Measurements from ENCODE around the gene ACOT11.

The ACOT11 gene

GRCh38 chr1:54583871-54584270 lies 35.8 kb downstream of the ACOT11 start:
- in situ Hi-C loops (cut with MboI; ENCODE audit: low sequenced_read_pairs) = no loop called here

DNA sequence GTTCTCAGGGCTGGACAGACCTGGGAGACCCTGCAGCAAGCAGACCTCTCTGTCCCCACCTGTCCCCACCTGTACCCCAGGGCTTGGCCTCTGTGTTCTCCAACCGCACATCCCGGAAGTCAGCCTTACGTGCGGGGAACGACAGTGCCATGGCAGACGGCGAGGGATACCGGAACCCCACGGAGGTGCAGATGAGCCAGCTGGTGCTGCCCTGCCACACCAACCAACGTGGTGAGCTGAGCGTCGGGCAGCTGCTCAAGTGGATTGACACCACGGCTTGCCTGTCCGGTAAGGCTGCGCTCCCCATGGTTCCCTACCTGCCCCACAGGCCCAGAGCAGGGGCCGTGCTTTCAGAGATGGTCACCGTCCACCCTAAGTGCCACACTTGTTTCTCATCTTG lies 36.5 kb downstream of the ACOT11 start:
- in situ Hi-C loops (cut with MboI; ENCODE audit: low sequenced_read_pairs) = no loop called here

DNA sequence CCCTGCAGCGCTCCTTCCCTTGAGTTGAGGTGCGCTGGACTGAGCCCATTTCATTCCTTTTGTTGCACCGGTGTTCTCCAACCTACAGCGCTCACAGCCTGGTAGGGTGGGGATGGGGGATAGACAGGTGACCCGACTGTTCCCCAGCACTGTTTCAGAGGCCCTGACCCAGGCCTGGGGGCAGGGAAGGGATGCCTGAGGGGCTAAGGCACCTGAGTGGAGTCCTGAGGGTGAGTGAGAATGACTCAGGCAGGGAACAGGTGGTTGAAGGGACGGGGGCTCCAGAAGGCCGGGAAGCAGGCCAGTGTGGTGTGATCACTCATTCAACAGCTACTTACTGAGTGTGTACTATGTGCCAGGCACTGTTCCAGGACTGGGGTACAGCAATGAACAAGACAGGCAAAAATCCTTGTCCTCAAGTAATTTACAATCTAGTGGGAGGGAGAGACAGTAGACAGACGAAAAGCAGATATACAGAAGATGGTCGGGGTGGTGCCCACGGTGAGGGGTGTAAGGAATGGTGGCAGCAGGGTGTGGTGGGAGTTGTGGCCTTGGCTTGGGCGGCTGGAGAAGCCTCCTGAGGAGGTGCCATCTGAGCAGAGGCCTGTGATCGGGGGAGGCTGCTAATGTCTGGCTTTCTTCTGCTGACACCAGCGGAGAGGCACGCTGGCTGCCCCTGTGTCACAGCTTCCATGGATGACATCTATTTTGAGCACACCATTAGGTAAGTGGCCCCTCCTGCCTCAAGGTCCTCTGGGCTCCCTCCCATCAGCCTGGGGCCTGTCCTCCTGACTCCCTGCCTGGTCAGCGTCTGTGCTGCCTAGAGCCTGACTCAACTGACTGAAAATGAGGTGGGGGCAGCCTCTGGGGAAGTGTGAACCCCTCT lies 37.4 kb downstream of the ACOT11 start:
- in situ Hi-C loops (cut with MboI; ENCODE audit: low sequenced_read_pairs) = no loop called here

- in situ Hi-C loops (cut with MboI; ENCODE audit: low sequenced_read_pairs) = no loop called here
Measured at GRCh38 chr1:54588377-54588776, 40.3 kb downstream of the ACOT11 start.

DNA sequence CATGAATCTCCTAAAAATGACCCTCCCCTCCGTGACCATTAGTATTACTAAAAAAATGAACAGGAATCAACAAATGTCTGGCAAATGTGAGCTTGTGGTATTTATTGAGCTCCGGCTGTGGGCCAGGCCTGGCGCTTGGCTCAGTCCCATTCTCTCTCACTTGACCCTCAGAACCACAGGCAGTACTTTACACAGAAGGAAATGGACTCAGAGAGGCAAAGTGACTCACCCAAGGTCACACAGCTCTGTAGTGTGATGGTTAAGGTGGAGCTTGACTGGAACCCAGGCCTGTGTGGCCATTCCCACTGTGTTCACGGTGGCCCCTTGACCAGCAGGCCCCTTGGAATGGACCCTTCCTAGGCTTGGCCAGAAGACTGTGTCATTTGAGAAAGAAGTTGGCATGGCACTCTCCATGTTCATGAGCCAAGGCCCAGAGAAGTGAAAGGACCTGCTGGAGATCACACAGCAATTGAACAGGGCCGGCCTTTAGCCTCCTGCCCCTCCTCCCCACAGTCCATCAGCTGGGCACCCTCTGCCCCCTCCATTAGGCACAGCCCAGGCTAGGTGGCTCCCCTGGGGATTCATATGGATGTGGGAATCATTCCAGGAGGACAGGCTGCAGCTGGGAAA lies 43.2 kb downstream of the ACOT11 start:
- in situ Hi-C loops (cut with MboI; ENCODE audit: low sequenced_read_pairs) = no loop called here

GRCh38 chr1:54593571-54594160 lies 45.6 kb downstream of the ACOT11 start:
- in situ Hi-C loops (cut with MboI; ENCODE audit: low sequenced_read_pairs) = no loop called here

- in situ Hi-C loops (cut with MboI; ENCODE audit: low sequenced_read_pairs) = no loop called here
Measured at GRCh38 chr1:54594463-54594862, 46.4 kb downstream of the ACOT11 start.

- in situ Hi-C loops (cut with MboI; ENCODE audit: low sequenced_read_pairs) = no loop called here
Measured at GRCh38 chr1:54595956-54596498, 48.0 kb downstream of the ACOT11 start.

DNA sequence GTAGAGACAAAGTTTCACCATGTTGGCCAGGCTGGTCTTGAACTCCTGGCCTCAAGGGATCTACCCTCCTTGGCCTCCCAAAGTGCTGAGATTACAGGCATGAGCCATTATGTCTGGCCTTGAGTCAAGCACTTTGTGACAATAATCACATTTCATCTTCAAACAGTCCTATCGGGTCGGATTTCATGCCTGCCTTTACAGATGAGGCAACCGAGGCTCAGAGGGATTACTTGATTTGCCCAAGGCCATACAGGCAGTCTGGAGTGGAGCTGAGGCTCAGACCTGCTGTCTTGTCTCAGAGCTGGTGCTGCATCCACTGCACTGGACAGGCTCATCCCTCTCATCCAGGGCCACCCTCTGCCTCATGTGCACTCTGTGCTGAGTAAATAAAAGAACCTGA lies 48.7 kb downstream of the ACOT11 start:
- in situ Hi-C loops (cut with MboI; ENCODE audit: low sequenced_read_pairs) = no loop called here

GRCh38 chr1:54597455-54598030 lies 49.5 kb downstream of the ACOT11 start:
- in situ Hi-C loops (cut with MboI; ENCODE audit: low sequenced_read_pairs) = no loop called here

DNA sequence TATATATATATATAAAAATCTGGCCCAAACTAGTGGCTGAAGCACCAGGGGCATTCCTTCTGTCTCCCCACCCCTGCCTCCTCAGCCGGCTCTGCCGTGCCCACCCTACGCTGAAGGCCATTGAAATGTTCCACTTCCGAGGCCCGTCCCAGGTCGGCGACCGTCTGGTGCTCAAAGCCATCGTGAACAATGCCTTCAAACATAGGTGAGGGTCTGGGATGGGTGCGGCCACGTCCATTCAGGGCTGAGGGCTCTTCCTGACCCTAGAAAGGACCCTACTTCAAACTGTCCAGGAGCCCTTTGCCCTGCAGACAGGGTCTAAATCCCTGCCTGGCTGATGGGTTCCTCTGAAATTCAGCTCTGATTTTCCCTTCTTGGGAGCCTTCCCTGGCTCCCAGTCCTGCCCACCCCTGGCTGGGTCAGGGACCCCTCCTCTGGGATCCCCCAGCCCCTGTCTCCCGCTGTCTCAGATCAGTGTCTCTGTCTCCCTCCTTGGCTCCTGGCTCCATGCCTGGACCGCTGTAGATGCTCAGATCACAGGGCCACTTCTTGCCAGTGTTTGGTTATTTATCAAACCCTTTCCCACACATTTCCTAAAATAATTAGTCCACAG lies 51.3 kb downstream of the ACOT11 start:
- in situ Hi-C loops (cut with MboI; ENCODE audit: low sequenced_read_pairs) = no loop called here

- in situ Hi-C loops (cut with MboI; ENCODE audit: low sequenced_read_pairs) = no loop called here
Measured at GRCh38 chr1:54600947-54601721, 53.1 kb downstream of the ACOT11 start.

DNA sequence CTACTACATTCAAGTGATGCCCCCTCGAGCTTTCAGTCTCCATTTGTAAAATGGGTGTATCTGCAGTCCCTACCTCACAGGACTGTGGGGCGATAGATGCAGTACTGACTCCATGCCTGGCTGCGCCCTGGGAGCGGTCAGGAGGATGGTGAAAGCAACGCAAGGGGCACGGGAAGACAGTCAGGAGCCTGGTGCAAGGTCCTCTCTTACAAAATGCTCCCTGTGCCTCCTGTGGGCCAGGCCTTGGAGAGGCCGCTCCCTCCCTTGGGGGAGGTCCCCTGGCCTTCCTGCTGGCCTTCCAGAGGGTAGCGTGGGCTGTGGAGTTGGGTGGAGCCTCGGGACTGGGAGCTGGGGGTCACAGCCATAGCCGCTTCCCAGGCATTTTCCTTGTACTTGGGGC lies 53.7 kb downstream of the ACOT11 start:
- in situ Hi-C loops (cut with MboI; ENCODE audit: low sequenced_read_pairs) = no loop called here

GRCh38 chr1:54602554-54602953 lies 54.5 kb downstream of the ACOT11 start:
- in situ Hi-C loops (cut with MboI; ENCODE audit: low sequenced_read_pairs) = no loop called here

DNA sequence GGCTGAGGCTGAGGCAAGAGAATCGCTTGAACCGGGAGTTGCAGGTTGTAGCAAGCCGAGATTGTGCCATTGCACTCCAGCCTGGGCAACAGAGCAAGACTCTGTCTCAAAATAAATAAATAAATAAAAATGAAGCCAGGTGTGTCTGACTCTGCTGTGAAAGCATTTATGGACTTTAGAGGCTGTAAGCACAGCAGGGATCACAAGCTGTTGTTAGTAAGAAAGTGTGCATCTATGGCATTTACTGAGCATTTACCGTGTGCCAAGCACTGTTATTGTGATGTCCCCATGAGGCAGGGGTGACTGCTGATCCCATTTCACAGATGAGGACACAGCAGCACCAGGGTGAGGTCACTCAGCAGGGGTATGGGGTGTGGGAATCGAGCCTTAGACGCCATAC lies 55.2 kb downstream of the ACOT11 start:
- in situ Hi-C loops (cut with MboI; ENCODE audit: low sequenced_read_pairs) = no loop called here

- in situ Hi-C loops (cut with MboI; ENCODE audit: low sequenced_read_pairs) = no loop called here
Measured at GRCh38 chr1:54604051-54604450, 56.0 kb downstream of the ACOT11 start.

DNA sequence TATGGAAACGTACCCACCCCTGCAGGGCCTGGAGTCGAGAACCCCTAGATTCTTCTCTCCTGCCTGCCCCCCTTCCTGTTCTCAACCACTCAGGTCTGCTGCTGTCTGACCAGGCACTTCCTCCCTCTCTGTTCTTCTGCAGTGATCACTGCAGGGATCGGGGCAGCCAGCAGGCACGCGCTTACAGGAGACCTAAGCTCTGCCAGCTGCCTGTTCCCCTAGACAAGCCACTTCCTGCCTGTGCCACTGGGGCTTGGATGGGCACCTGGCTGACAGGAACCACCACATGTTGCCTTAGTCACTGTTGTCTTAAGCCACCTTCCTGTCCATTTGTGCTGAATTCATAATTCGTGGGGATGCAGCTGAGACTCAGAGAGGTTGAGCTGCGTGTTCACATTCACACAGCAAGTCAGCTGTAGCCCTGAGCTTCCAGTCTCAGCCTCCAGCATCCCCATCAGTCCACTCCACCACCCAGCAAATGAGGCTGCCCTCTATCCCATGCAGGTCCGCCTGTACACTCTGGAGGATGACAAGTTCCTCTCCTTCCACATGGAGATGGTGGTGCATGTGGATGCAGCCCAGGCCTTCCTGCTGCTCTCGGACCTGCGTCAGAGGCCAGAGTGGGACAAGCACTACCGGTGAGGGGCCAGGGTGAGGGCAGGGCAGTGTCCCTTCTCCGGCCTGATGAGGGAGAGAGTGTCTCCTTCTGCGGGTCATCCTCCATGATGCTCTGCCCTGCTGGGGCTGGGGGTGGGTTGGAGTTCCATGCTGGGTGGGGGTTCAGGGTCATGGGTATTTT lies 56.7 kb downstream of the ACOT11 start:
- in situ Hi-C loops (cut with MboI; ENCODE audit: low sequenced_read_pairs) = no loop called here

DNA sequence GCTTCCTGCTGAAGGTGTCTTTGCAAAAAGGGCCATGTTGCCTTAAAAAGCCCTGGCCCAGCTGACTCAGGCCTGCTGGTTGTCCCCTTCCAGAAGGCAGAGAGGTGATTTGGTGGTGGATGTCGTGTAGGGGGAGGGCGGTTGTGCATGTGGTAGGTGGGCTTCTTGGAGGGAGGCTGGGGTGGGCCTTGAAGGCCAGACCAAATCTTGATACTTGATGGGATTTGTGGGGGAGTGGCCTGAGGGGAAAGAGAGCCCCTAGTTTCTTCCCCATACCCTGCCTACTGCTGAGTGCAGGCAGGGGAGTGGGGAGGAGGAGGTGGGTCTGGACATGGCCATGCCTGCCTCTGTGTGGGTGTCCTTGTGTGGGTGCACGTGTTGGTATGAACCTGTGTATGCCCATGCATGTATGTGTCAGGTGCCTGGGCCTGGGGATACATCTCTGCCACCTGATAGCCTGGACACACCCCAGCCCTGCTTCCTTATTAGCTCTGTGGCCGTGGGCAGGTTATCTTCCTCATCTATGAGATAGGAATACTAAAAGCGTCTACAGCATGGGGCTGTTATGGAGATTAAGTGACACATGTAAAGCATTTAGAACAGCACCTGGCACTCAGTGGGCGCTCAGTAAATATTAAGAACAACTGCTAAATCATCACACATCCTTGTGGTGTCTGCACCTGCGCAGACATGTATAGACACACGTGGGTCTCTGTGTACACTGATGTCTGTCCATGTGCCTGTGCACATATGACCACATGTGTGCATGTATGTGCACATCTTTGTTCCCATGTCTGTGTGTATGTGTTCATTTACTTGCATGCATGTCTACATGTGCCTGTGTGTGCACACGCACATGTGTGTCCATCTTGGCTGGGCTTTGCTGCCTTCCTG lies 58.3 kb downstream of the ACOT11 start:
- in situ Hi-C loops (cut with MboI; ENCODE audit: low sequenced_read_pairs) = no loop called here

GRCh38 chr1:54606990-54607325 lies 58.9 kb downstream of the ACOT11 start:
- in situ Hi-C loops (cut with MboI; ENCODE audit: low sequenced_read_pairs) = no loop called here
